ENCODE data around the gene ORM2. TPM values are rescaled to one million over a fixed set of nuclear protein-coding genes. Genes with fewer than 3 reads are reported as not detected.

The ORM2 gene
- total RNA-seq, 2 donors from 2014 or later: 0.91 to 1.9 TPM

GRCh38 chr9:114345493-114346065 is 15.9 kb downstream of the ORM2 start:
- intact Hi-C loops (cut with DNase I): no loop called here
- Histone ChIP-seq H3K4me3 (no peak overlapping the region), H3K9me3 (no peaks in the 10 kb centered on the region), H3K27ac (no peak overlapping the region), H3K4me1 (replicated peaks) (no peaks in the 10 kb centered on the region), H3K27me3 (replicated peaks; ENCODE audit: insufficient read depth) (no peaks in the 10 kb centered on the region), H3K36me3 (peaks cover 14 to 15% of the 10 kb centered on the region in 2 donors)
- no peak for DNase-seq (ENCODE audit: low spot score)
- 92% methylated on average over 7 of the region's 7 CpGs for WGBS
- TF ChIP-seq CTCF (IDR thresholded peaks at IDR 0.05) (no peak), POLR2AphosphoS5 (IDR thresholded peaks at IDR 0.05) (no peak), POLR2A (IDR thresholded peaks at IDR 0.05) (no peak)

- no peak overlapping the region for H3K27ac ChIP-seq
- peaks cover 9 to 14% of the 10 kb centered on the region in 2 donors for H3K36me3 ChIP-seq
- DNase-seq (ENCODE audit: low spot score): no peak
- WGBS: 81% methylated on average over 11 of the region's 11 CpGs
- intact Hi-C loops (cut with DNase I): no loop called here
- H3K4me3 ChIP-seq: no peak overlapping the region
- TF ChIP-seq POLR2A (IDR thresholded peaks at IDR 0.05) (no peak), POLR2AphosphoS5 (IDR thresholded peaks at IDR 0.05) (no peak), CTCF (IDR thresholded peaks at IDR 0.05) (no peak)
- no peaks in the 10 kb centered on the region for H3K9me3 ChIP-seq
- no peaks in the 10 kb centered on the region for H3K4me1 ChIP-seq (replicated peaks)
- no peaks in the 10 kb centered on the region for H3K27me3 ChIP-seq (replicated peaks; ENCODE audit: insufficient read depth)
These were observed 16.5 kb downstream of the ORM2 start for GRCh38 chr9:114346146-114346545.

GRCh38 chr9:114347675-114348074 is 18.0 kb downstream of the ORM2 start:
- intact Hi-C loops (cut with DNase I): no loop called here
- no peaks in the 10 kb centered on the region for H3K27me3 ChIP-seq (replicated peaks; ENCODE audit: insufficient read depth)
- 86% methylated on average over 15 of the region's 15 CpGs for WGBS
- H3K4me3 ChIP-seq: no peak overlapping the region
- TF ChIP-seq POLR2AphosphoS5 (IDR thresholded peaks at IDR 0.05): no peak
- TF ChIP-seq POLR2A (IDR thresholded peaks at IDR 0.05): no peak
- no peak for TF ChIP-seq CTCF (IDR thresholded peaks at IDR 0.05)
- no peaks in the 10 kb centered on the region for H3K9me3 ChIP-seq
- H3K27ac ChIP-seq: no peak overlapping the region
- no peaks in the 10 kb centered on the region for H3K4me1 ChIP-seq (replicated peaks)
- H3K36me3 ChIP-seq: peaks cover 0 to 12% of the 10 kb centered on the region in 2 donors
- DNase-seq (ENCODE audit: low spot score): no peak

- DNase-seq (ENCODE audit: low spot score): no peak
- Histone ChIP-seq H3K4me3 (no peak overlapping the region), H3K27ac (no peak overlapping the region), H3K9me3 (no peaks in the 10 kb centered on the region), H3K36me3 (peaks cover 0 to 13% of the 10 kb centered on the region in 2 donors), H3K4me1 (replicated peaks) (no peaks in the 10 kb centered on the region), H3K27me3 (replicated peaks; ENCODE audit: insufficient read depth) (no peaks in the 10 kb centered on the region)
- intact Hi-C loops (cut with DNase I): no loop called here
- 87% methylated on average over 11 of the region's 12 CpGs for WGBS
- no peak for TF ChIP-seq POLR2A (IDR thresholded peaks at IDR 0.05)
- TF ChIP-seq POLR2AphosphoS5 (IDR thresholded peaks at IDR 0.05): no peak
- TF ChIP-seq CTCF (IDR thresholded peaks at IDR 0.05): no peak
These were observed 18.7 kb downstream of the ORM2 start for GRCh38 chr9:114348261-114348905.
